GM12891 (cell line): ENCODE results near the gene CSMD2.

Source experiments
- PAX5 ChIP-seq: IDR thresholded peaks from 2 replicates; pipeline ENCODE4 v1.6.1; 2011; ENCODE audit warnings: low read length, moderate library complexity, mild to moderate bottlenecking; ENCODE audit not compliant: insufficient read depth, severe bottlenecking
- POLR2A ChIP-seq: IDR thresholded peaks from 2 replicates; pipeline ENCODE4 v1.6.1; 2011; ENCODE audit warnings: low read depth, low read length, control low read depth
- POLR2AphosphoS5 ChIP-seq: IDR thresholded peaks from 2 replicates; pipeline ENCODE4 v1.6.1; 2011; ENCODE audit warnings: low read depth, low read length, control low read depth
- POU2F2 ChIP-seq: IDR thresholded peaks from 2 replicates; pipeline ENCODE4 v1.6.1; 2011; ENCODE audit warnings: low read depth, mild to moderate bottlenecking, control low read depth, low read length, moderate library complexity
- SPI1 ChIP-seq: IDR thresholded peaks from 2 replicates; pipeline ENCODE4 v1.6.1; 2011; ENCODE audit warnings: low read depth, low read length, control low read depth
- TAF1 ChIP-seq: IDR thresholded peaks from 2 replicates; pipeline ENCODE4 v1.6.1; 2011; ENCODE audit warnings: low read depth, low read length, control low read depth

GRCh38 chr1:33993301-33993700 lies 171.7 kb downstream of the CSMD2 start:
- TF ChIP-seq TAF1: no peak
- no peak for TF ChIP-seq SPI1
- no peak for TF ChIP-seq POU2F2
- TF ChIP-seq POLR2AphosphoS5: no peak
- no peak for TF ChIP-seq POLR2A
- TF ChIP-seq PAX5: no peak
